Tibial artery (tissue), 4 donors: ENCODE data around the gene SLCO4A1.

ENCODE experiments used
- DNase-seq, 2 donors: peaks; one replicate each; pipeline ENCODE4 v3.0.0-alpha.2; 2019
- H3K27ac ChIP-seq, 2 donors: fragments of 200-600 bp; sonication (generic) in 1 of 2; 1 replicate in 1 of 2; 2 replicates in 1 of 2; pipeline ENCODE4 v1.5.1; 2018 to 2019; ENCODE audit warnings: mild to moderate bottlenecking in 1 of 2
- H3K27me3 ChIP-seq, 2 donors: fragments of 200-600 bp; sonication (generic) in 1 of 2; one replicate each; pipeline versions ENCODE4 v1.5.1 to v1.6.0; 2016 to 2019
- H3K36me3 ChIP-seq, 3 donors: fragments of 200-600 bp; sonication (generic) in 2 of 3; one replicate each; pipeline ENCODE4 v1.5.1; 2016 to 2019; ENCODE audit warnings: mild to moderate bottlenecking in 2 of 3
- H3K4me1 ChIP-seq, 4 donors: fragments of 200-600 bp; sonication (generic) in 2 of 4; 1 replicate in 3 of 4; 2 replicates in 1 of 4; pipeline ENCODE4 v1.5.1; 2016 to 2019
- H3K4me3 ChIP-seq, 2 donors: fragments of 200-600 bp; sonication (generic) in 1 of 2; 1 replicate in 1 of 2; 2 replicates in 1 of 2; pipeline ENCODE4 v1.5.1; 2018 to 2019; ENCODE audit warnings: mild to moderate bottlenecking in 2 of 2
- H3K9me3 ChIP-seq, 3 donors: fragments of 200-600 bp; sonication (generic) in 1 of 3; one replicate each; pipeline ENCODE4 v1.5.1; 2016 to 2019
- intact Hi-C: fragments of 100-400 bp; cut with DNase I; formaldehyde crosslinking; loops from one replicate; pipeline ENCODE4 v1.15.0; 2023; ENCODE audit warnings: low total_unique reads
- TF ChIP-seq, protein P1 (sequence below), 2 experiments: fragments of 200-600 bp in 1 of 2; fragments of 450-650 bp in 1 of 2; IDR thresholded peaks; one replicate each; pipeline ENCODE4 v1.5.1; 2017 to 2019; ENCODE audit warnings: antibody characterized with exemption in 2 of 2, mild to moderate bottlenecking in 1 of 2, moderate library complexity in 1 of 2

SLCO4A1 gene

DNA sequence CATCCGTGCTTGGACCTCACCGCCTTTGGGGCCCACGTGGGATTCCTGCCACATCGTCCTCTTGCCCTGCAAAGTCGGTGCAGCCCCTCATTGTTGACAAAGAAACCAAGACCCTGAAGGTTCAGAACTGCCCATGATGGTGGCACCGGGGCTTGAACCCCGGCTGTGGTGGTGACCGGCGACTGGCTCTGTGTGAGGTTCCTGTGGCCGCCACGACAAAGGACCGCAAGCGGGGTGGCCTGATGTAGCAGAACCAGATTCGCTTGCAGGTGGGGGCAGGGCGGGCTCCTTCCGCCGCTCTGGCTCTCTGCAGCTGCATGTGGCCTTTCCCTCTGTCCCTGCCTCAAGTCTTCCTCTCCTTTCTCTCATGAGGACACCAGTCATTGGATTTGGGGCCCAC lies 28.7 kb downstream of the SLCO4A1 start:
- Histone ChIP-seq H3K9me3 (no peaks in the 10 kb centered on the region), H3K27me3 (peaks cover 0 to 70% of the 10 kb centered on the region in 2 donors), H3K27ac (no peak overlapping the region), H3K36me3 (no peaks in the 10 kb centered on the region), H3K4me1 (peaks cover 0 to 11% (median 0%) of the 10 kb centered on the region in 4 donors), H3K4me3 (no peak overlapping the region)
- intact Hi-C loops, result loop anchor here (5.0 kb wide), 1 partner anchor 111 kb away; no protein-coding TSS in a partner anchor
- TF ChIP-seq, protein P1, sequence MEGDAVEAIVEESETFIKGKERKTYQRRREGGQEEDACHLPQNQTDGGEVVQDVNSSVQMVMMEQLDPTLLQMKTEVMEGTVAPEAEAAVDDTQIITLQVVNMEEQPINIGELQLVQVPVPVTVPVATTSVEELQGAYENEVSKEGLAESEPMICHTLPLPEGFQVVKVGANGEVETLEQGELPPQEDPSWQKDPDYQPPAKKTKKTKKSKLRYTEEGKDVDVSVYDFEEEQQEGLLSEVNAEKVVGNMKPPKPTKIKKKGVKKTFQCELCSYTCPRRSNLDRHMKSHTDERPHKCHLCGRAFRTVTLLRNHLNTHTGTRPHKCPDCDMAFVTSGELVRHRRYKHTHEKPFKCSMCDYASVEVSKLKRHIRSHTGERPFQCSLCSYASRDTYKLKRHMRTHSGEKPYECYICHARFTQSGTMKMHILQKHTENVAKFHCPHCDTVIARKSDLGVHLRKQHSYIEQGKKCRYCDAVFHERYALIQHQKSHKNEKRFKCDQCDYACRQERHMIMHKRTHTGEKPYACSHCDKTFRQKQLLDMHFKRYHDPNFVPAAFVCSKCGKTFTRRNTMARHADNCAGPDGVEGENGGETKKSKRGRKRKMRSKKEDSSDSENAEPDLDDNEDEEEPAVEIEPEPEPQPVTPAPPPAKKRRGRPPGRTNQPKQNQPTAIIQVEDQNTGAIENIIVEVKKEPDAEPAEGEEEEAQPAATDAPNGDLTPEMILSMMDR (IDR thresholded peaks at IDR 0.05), result no peak
- no peak for DNase-seq

DNA sequence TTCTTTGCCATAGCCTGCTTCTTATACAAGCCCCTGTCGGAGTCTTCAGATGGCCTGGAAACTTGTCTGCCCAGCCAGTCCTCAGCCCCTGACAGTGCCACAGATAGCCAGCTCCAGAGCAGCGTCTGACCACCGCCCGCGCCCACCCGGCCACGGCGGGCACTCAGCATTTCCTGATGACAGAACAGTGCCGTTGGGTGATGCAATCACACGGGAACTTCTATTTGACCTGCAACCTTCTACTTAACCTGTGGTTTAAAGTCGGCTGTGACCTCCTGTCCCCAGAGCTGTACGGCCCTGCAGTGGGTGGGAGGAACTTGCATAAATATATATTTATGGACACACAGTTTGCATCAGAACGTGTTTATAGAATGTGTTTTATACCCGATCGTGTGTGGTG lies 29.5 kb downstream of the SLCO4A1 start:
- Histone ChIP-seq H3K9me3 (no peaks in the 10 kb centered on the region), H3K4me1 (peaks cover 0 to 9% (median 0%) of the 10 kb centered on the region in 4 donors), H3K4me3 (no peak overlapping the region), H3K27me3 (peaks cover 0 to 68% of the 10 kb centered on the region in 2 donors), H3K36me3 (no peaks in the 10 kb centered on the region), H3K27ac (no peak overlapping the region)
- intact Hi-C loops, result loop anchor here (5.0 kb wide), 1 partner anchor 111 kb away; no protein-coding TSS in a partner anchor
- TF ChIP-seq, protein P1 (IDR thresholded peaks at IDR 0.05), result no peak
- DNase-seq, result no peak

DNA sequence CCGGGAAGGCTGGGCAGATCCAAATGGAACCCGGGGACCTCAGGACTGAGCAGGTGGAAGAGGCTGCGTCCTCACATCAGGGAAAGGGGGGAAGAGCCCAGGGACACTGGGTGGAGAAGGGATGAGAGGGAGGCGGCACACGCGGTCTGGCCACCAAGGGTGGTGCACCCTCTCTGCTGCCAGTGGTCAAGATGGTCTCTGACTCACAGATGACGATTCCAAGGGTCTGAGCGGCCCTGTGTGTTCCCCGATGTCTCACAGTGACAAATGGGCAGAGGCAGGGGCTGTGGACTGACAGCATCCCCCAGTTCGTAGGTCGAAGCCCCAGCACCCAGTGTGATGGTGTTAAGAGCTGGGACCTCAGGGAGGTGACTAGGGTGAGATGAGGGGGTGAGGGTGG lies 32.1 kb downstream of the SLCO4A1 start:
- TF ChIP-seq, protein P1 (IDR thresholded peaks at IDR 0.05), result no peak
- Histone ChIP-seq H3K27ac (no peak overlapping the region), H3K9me3 (no peaks in the 10 kb centered on the region), H3K36me3 (no peaks in the 10 kb centered on the region), H3K4me3 (no peak overlapping the region), H3K4me1 (no peaks in the 10 kb centered on the region), H3K27me3 (peaks cover 0 to 52% of the 10 kb centered on the region in 2 donors)
- intact Hi-C loops, result loop anchor here (5.0 kb wide), 1 partner anchor 108 kb away; no protein-coding TSS in a partner anchor
- no peak for DNase-seq

DNA sequence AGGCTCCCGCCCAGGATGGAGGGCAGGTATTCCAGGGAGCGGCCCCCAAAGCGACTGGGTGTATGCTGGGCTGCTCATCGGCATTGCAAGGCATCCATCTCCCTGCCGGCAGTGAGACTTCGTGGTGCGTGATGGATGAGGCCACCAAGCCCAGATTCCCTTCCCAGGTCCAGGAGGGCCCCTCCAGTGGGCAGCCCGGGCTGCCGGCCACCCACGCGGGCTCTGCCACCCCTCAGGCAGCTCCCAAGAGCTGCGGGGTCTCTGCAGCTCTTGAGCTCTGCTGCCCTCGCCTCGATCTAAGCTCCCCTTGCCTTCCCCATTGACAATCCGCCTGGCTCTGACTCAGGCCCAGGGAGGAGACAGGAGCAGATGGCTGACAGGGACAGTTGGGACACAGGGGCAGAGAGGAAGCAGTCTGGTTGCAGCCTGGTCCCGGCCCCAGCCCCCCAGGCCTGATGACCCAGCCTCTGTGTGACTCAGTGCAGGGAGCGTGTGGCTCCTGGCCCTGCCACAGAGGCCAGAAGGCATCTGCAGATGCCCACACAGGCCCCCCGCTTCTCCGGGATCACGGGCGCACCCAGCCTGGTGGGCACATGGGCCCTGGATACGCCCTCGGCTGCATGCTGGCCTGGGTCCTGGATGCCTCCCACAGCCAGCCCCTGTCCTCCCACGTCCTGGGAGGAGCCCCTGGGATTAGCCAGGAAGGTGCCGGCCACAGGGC lies 33.0 kb downstream of the SLCO4A1 start:
- no peaks in the 10 kb centered on the region for H3K36me3 ChIP-seq
- intact Hi-C loops, result no loop called here

DNA sequence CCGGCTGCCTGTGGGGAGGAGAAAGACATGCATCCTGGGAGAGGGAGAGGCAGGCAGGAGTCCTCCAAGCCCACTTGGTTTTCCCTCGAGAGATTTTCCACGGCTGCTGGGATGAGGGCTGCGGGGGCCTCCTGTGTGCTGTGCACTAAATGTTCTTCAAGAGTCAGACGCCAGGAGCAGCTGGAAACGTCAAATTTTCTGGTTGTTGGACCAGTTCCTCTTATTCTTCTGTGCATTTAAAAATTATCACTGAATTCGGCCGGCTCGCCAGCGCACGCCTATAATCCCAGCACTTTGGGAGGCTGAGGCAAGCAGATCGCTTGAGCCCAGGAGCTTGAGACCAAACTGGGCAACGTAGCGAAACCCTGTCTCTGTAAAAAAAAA lies 33.6 kb downstream of the SLCO4A1 start:
- H3K27ac ChIP-seq, result no peak overlapping the region
- TF ChIP-seq, protein P1 (IDR thresholded peaks at IDR 0.05), result no peak
- H3K4me3 ChIP-seq, result no peak overlapping the region
- no peaks in the 10 kb centered on the region for H3K4me1 ChIP-seq
- H3K9me3 ChIP-seq, result peaks cover 0 to 7% (median 0%) of the 10 kb centered on the region in 3 donors
- no peak for DNase-seq
- H3K27me3 ChIP-seq, result peaks cover 0 to 58% of the 10 kb centered on the region in 2 donors
- H3K36me3 ChIP-seq, result no peaks in the 10 kb centered on the region
- intact Hi-C loops, result no loop called here

More for the DNA sequence above, 33.0 kb downstream of the SLCO4A1 start:
- Histone ChIP-seq H3K4me3 (no peak overlapping the region), H3K9me3 (peaks cover 0 to 7% (median 0%) of the 10 kb centered on the region in 3 donors), H3K27ac (no peak overlapping the region), H3K4me1 (no peaks in the 10 kb centered on the region), H3K27me3 (peaks cover 0 to 60% of the 10 kb centered on the region in 2 donors)
- no peak for DNase-seq
- TF ChIP-seq, protein P1 (IDR thresholded peaks at IDR 0.05), result no peak
